GM12892 (cell line): Measurements from ENCODE around the gene ITPR1.

Experiments
- POLR2A ChIP-seq: IDR thresholded peaks from 2 replicates; pipeline ENCODE4 v1.6.1; 2011; ENCODE audit warnings: low read depth, low read length, control low read depth
- POLR2AphosphoS5 ChIP-seq: IDR thresholded peaks from 2 replicates; pipeline ENCODE4 v1.6.1; 2011; ENCODE audit warnings: low read depth, low read length, control low read depth
- TAF1 ChIP-seq: IDR thresholded peaks from 2 replicates; pipeline ENCODE4 v1.6.1; 2011; ENCODE audit warnings: low read depth, mild to moderate bottlenecking, control low read depth, low read length, borderline replicate concordance

GRCh38 chr3:4791358-4791757 is 298.2 kb downstream of the ITPR1 start:
- no peak for TF ChIP-seq POLR2AphosphoS5
- TF ChIP-seq POLR2A: no peak
- TF ChIP-seq TAF1: no peak
